Osteocyte (in vitro differentiated cells): ENCODE data around the gene CRYGD. TPM values are rescaled to one million over a fixed set of nuclear protein-coding genes. Genes with fewer than 3 reads are reported as not detected.

ENCODE experiments used
- DNase-seq: peaks from one replicate; pipeline ENCODE4 v3.0.0; 2021; ENCODE audit warnings: mixed read lengths; ENCODE audit not compliant: unreplicated experiment; ENCODE audit errors: extremely low spot score
- H3K27ac Mint-ChIP-seq: one replicate; pipeline ENCODE4 v1.8.0; 2021; ENCODE audit warnings: mild to moderate bottlenecking, mixed read lengths; ENCODE audit not compliant: unreplicated experiment
- H3K27me3 Mint-ChIP-seq: one replicate; pipeline ENCODE4 v1.8.0; 2021; ENCODE audit warnings: mixed read lengths; ENCODE audit not compliant: unreplicated experiment
- H3K36me3 Mint-ChIP-seq: one replicate; pipeline ENCODE4 v1.8.0; 2021; ENCODE audit warnings: mixed read lengths; ENCODE audit not compliant: unreplicated experiment
- H3K4me1 Mint-ChIP-seq: one replicate; pipeline ENCODE4 v1.8.0; 2021; ENCODE audit warnings: mixed read lengths; ENCODE audit not compliant: unreplicated experiment
- H3K4me3 Mint-ChIP-seq: one replicate; pipeline ENCODE4 v1.8.0; 2021; ENCODE audit warnings: mild to moderate bottlenecking, moderate library complexity, mixed read lengths; ENCODE audit not compliant: unreplicated experiment
- H3K9me3 Mint-ChIP-seq: one replicate; pipeline ENCODE4 v1.8.0; 2021; ENCODE audit warnings: mixed read lengths; ENCODE audit not compliant: unreplicated experiment
- total RNA-seq: library from RNA; stranded (reverse); gene quantifications from 2 replicates; pipeline ENCODE4 v1.2.1, GENCODE V29; 2021
- TF ChIP-seq, protein P1 (sequence below): fragments of 200-600 bp; sonication (generic); IDR thresholded peaks from 2 replicates; pipeline ENCODE4 v1.5.0; 2021; ENCODE audit warnings: antibody characterized with exemption, mild to moderate bottlenecking, moderate library complexity

The CRYGD gene
- total RNA-seq, 1 donor from 2014 or later = not detected

DNA sequence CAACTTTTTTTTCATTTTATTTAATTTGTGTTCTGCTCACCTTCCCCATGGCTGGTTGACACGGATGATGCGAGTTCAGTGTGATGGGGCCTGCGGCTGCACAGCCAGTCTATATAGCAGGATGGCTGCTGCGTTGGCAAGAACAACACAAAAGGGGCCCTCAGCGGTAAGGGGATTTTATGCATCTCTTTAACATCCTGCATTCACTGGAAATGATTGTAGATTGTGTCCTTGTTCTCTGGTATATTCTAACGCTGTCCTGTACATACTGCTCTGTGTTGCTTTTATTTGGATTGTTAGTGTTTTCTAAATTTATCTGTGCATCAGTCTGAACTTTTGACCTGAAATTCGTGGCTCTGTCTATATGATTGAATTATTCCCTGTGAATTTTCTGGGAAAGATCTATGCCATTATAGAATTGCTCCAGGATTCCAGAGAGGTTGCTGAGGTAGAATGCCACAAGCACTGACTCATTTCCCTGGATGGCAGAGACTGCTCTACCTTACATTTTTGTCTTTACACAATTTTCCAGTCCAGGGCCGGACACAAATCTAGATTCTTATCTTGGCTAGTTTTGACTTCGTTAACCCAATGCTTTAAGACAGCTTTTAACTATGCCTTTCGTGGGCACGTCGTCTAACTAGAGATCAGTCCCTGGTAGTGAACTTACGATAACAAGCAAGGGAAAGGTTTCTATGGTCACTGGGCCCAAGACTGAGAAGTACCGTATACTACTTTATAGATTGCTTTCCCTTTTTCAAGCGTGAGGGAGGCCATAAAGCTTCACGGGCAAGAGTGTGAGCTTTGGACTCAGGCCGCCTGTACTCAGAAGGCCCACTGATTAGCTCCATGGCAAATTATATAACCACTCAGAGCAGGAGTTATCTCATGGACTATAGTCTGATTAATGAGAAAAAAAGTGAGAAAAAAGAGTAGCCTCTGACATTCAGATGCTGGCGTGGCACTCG lies 5.7 kb upstream of the CRYGD start, which contains the start of gene CRYGC:
Gene CRYGC (minus strand): TSS at position 85 of the 968 bp plus-strand sequence. CDS start 36 bp downstream, at position 49.
- DNase-seq = no peak
- Mint-ChIP-seq H3K27me3 (peaks cover 2% of the 10 kb centered on the region), H3K4me1 (no peaks in the 10 kb centered on the region), H3K27ac (no peak within 1 kb of the TSS), H3K4me3 (no peak within 1 kb of the TSS), H3K9me3 (no peaks in the 10 kb centered on the region), H3K36me3 (no peaks in the 10 kb centered on the region)
- TF ChIP-seq, protein P1, sequence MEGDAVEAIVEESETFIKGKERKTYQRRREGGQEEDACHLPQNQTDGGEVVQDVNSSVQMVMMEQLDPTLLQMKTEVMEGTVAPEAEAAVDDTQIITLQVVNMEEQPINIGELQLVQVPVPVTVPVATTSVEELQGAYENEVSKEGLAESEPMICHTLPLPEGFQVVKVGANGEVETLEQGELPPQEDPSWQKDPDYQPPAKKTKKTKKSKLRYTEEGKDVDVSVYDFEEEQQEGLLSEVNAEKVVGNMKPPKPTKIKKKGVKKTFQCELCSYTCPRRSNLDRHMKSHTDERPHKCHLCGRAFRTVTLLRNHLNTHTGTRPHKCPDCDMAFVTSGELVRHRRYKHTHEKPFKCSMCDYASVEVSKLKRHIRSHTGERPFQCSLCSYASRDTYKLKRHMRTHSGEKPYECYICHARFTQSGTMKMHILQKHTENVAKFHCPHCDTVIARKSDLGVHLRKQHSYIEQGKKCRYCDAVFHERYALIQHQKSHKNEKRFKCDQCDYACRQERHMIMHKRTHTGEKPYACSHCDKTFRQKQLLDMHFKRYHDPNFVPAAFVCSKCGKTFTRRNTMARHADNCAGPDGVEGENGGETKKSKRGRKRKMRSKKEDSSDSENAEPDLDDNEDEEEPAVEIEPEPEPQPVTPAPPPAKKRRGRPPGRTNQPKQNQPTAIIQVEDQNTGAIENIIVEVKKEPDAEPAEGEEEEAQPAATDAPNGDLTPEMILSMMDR = no peak

DNA sequence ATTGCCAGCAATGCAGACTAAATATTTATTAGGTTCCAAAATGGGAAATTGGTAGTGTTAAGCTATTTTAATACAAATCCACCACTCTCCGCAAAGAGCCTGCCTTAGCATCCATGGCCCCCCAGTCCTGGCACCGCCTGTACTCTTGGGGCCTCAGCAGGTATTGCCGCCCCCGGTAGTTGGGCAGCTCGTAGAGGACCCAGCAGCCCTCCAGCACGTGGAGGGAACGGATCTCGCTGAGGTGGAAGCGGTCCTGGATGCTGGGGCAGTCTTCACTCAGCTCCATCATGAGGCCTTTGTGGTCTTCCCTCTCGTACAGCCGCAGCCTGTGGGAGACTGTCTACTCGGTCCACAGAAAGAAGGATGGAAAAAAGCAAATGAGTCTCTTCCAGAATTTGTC lies 3.8 kb upstream of the CRYGD start:
- peak; percentile 56 for DNase-seq
- H3K9me3 Mint-ChIP-seq = no peaks in the 10 kb centered on the region
- no peak overlapping the region for H3K27ac Mint-ChIP-seq
- no peak overlapping the region for H3K4me3 Mint-ChIP-seq
- no peaks in the 10 kb centered on the region for H3K36me3 Mint-ChIP-seq
- H3K4me1 Mint-ChIP-seq = no peaks in the 10 kb centered on the region
- TF ChIP-seq, protein P1 = no peak
- H3K27me3 Mint-ChIP-seq = peaks cover 6% of the 10 kb centered on the region

DNA sequence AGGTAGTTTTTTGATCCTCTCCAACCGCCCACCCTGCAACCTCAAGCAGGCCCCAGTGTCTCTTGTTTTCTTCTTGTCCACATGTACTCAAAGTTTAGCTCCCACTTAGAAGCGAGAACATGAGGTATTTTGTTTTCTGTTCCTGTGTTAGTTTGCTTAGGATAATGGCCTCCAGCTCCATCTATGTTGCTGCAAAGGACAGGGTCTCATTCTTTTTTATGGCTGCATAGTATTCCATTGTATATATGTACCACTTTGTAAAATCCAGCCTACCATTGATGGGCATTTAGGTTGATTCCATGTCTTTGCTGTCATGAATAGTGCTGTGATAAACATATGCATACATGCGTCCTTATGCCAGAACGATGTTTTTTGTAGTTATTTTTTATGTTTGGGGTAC lies 2.8 kb upstream of the CRYGD start:
- TF ChIP-seq, protein P1 = no peak
- DNase-seq = peak; percentile 13
- H3K27me3 Mint-ChIP-seq = peaks cover 6% of the 10 kb centered on the region
- H3K36me3 Mint-ChIP-seq = no peaks in the 10 kb centered on the region
- no peak overlapping the region for H3K27ac Mint-ChIP-seq
- H3K9me3 Mint-ChIP-seq = no peaks in the 10 kb centered on the region
- H3K4me3 Mint-ChIP-seq = no peak overlapping the region
- H3K4me1 Mint-ChIP-seq = no peaks in the 10 kb centered on the region

DNA sequence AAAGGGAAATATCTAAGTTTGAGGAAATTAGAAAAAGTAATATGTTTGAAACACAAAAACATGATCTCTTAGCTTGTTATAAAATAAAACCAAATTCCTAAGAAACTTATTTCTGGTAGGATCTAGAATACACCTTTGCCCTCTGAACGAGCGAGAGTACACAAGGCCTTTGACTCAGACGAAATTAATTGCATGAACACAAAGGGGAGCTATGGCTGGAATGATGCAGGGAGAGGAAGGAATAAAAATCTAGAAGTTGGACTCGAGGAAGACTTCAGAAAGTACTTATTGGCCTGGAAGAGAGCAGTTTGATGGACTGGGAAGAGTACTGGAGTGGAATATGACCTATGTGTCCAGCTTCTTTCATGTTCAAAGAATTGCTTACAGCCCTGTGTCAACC lies 927 bp upstream of the CRYGD start:
- Mint-ChIP-seq H3K4me3 (no peak overlapping the region), H3K9me3 (no peaks in the 10 kb centered on the region), H3K36me3 (no peaks in the 10 kb centered on the region), H3K4me1 (no peaks in the 10 kb centered on the region), H3K27me3 (peaks cover 9% of the 10 kb centered on the region), H3K27ac (no peak overlapping the region)
- no peak for DNase-seq
- TF ChIP-seq, protein P1 = no peak

DNA sequence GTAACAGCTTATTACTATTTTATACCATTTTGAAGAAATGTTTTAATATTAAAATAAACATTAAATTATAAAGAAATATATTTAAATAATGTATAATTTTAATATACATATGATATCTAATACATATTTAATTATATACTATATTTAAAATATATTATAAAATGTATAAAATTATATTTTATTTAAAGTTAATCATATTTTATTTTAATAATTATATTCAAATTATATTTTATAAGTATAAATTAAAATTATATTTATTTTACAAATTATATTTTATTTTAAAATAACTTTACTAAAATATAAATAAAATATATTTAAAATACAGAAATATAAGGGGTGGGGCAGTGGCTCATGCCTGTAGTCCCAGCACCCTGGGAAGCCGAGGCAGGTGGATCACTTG lies 2.1 kb downstream of the CRYGD start:
- Mint-ChIP-seq H3K27me3 (peaks cover 9% of the 10 kb centered on the region), H3K4me3 (no peak overlapping the region), H3K36me3 (no peaks in the 10 kb centered on the region), H3K4me1 (no peaks in the 10 kb centered on the region), H3K27ac (no peak overlapping the region), H3K9me3 (no peaks in the 10 kb centered on the region)
- no peak for DNase-seq
- TF ChIP-seq, protein P1 = no peak
